CD4-positive, alpha-beta T cell (primary cell): ENCODE data around the gene MAGI1. TPM values are rescaled to one million over a fixed set of nuclear protein-coding genes. Genes with fewer than 3 reads are reported as not detected.

Experiments used
- ATAC-seq: fragments of 200-7000 bp; cut with Tn5 transposase; one replicate; pipeline ENCODE4 v1.10.0; 2022; ENCODE audit warnings: mild to moderate bottlenecking; ENCODE audit not compliant: poor library complexity
- CTCF ChIA-PET: fragments of 350-600 bp; sonication (Branson Sonifier 250); formaldehyde crosslinking; loops from one replicate; lab custom pipeline; 2021; ENCODE audit warnings: antibody characterized with exemption, inconsistent platforms; lab: Charles Lee
- POLR2A ChIA-PET: fragments of 350-600 bp; sonication (Branson Sonifier 250); formaldehyde crosslinking; loops from one replicate; lab custom pipeline; 2021; ENCODE audit warnings: antibody characterized with exemption, inconsistent platforms; lab: Charles Lee
- DNase-seq, 14 experiments: peaks; one replicate each; pipeline ENCODE4 v3.0.0-alpha.2; 2013 to 2020; ENCODE audit warnings: mixed read lengths in 2 of 14
- H3K27ac ChIP-seq, 2 donors: one replicate each; pipeline versions ENCODE4 v1.5.1 to v1.7.0; 2013; ENCODE audit warnings: low read length in 2 of 2, low read depth in 1 of 2, mild to moderate bottlenecking in 1 of 2
- H3K27me3 ChIP-seq, 2 experiments: 1 replicate in 1 of 2; 2 replicates in 1 of 2; pipeline versions ENCODE4 v1.6.1 to v1.7.0; 2013; ENCODE audit warnings: low read length in 2 of 2, control low read depth in 1 of 2, mild to moderate bottlenecking in 1 of 2, moderate library complexity in 1 of 2; ENCODE audit not compliant: insufficient read depth in 2 of 2, control insufficient read depth in 1 of 2
- H3K36me3 ChIP-seq: one replicate; pipeline ENCODE4 v1.6.1; 2013; ENCODE audit warnings: low read length, control low read depth; ENCODE audit not compliant: insufficient read depth
- H3K4me1 ChIP-seq: one replicate; pipeline ENCODE4 v1.6.1; 2013; ENCODE audit warnings: low read length, control low read depth; ENCODE audit not compliant: insufficient read depth
- H3K4me3 ChIP-seq: one replicate; pipeline ENCODE4 v1.5.1; 2013; ENCODE audit warnings: mild to moderate bottlenecking, low read length, moderate library complexity
- H3K9me3 ChIP-seq, 2 experiments: 1 replicate in 1 of 2; 2 replicates in 1 of 2; pipeline versions ENCODE4 v1.6.1 to v1.7.0; 2013; ENCODE audit warnings: low read length in 2 of 2, mild to moderate bottlenecking in 2 of 2, control low read depth in 1 of 2, moderate library complexity in 1 of 2; ENCODE audit not compliant: control insufficient read depth in 1 of 2, insufficient read depth in 1 of 2
- H3K27ac Mint-ChIP-seq: one replicate; pipeline ENCODE4 v1.8.0; 2020; ENCODE audit warnings: mixed read lengths
- H3K27me3 Mint-ChIP-seq: one replicate; pipeline ENCODE4 v1.8.0; 2021; ENCODE audit warnings: mixed read lengths
- H3K36me3 Mint-ChIP-seq: one replicate; pipeline ENCODE4 v1.8.0; 2021; ENCODE audit warnings: low read depth, mixed read lengths
- H3K4me1 Mint-ChIP-seq: one replicate; pipeline ENCODE4 v1.8.0; 2021; ENCODE audit warnings: low read depth, mixed read lengths
- H3K4me3 Mint-ChIP-seq: one replicate; pipeline ENCODE4 v1.8.0; 2020; ENCODE audit warnings: mild to moderate bottlenecking, mixed read lengths
- H3K9me3 Mint-ChIP-seq: one replicate; pipeline ENCODE4 v1.8.0; 2020; ENCODE audit warnings: mixed read lengths
- intact Hi-C, 2 experiments: fragments of 100-400 bp; cut with DNase I in 1 of 2; cut with micrococcal nuclease in 1 of 2; formaldehyde crosslinking; loops; one replicate each; pipeline versions ENCODE4 v1.15.1 to v1.9.0; 2023 to 2025; cut with DNase I, micrococcal nuclease
- total RNA-seq, 174 experiments: library from RNA in 2 of 174; stranded (reverse) in 2 of 174; gene quantifications; one replicate each; pipeline ENCODE4 v1.2.3 and lab custom pipeline; 2021 to 2026
- TF ChIP-seq, protein P1 (sequence below): fragments of 200-600 bp; IDR thresholded peaks from one replicate; pipeline ENCODE4 v1.8.0; 2022; ENCODE audit warnings: antibody characterized with exemption, mild to moderate bottlenecking

Gene MAGI1
- total RNA-seq, 2 experiments from 2014 or later: not detected

DNA sequence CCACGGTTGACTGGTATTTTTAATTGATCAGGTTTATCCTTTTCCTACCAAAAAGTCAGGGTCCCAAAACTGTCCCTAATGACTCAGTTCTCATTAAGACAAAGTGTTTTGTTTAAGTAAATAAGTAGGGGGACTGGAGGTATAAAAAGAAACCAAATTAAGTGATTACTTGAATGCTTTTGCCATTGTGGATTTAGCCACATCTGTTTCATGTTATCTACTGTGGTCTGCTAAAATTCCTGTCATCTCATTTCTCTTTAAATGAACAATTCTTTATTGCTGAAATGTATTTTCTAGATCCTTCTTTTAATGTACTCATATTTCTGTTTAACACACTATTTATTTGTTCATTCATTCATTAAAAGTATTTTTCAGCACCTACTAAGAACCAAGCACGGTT, 725.1 kb downstream of the MAGI1 start:
- intact Hi-C loops: no loop called here
- no peak overlapping the region for H3K27ac ChIP-seq
- no peaks in the 10 kb centered on the region for H3K27me3 Mint-ChIP-seq
- ChIA-PET CTCF (no interaction called here), POLR2A (no interaction called here)
- H3K4me1 ChIP-seq: no peaks in the 10 kb centered on the region
- ATAC-seq (no peak), DNase-seq (no peak)
- peaks cover 8% of the 10 kb centered on the region for H3K9me3 Mint-ChIP-seq
- no peaks in the 10 kb centered on the region for H3K4me1 Mint-ChIP-seq
- no peaks in the 10 kb centered on the region for H3K9me3 ChIP-seq
- no peaks in the 10 kb centered on the region for H3K36me3 ChIP-seq
- no peak overlapping the region for H3K4me3 Mint-ChIP-seq
- no peak overlapping the region for H3K4me3 ChIP-seq
- TF ChIP-seq, protein P1, sequence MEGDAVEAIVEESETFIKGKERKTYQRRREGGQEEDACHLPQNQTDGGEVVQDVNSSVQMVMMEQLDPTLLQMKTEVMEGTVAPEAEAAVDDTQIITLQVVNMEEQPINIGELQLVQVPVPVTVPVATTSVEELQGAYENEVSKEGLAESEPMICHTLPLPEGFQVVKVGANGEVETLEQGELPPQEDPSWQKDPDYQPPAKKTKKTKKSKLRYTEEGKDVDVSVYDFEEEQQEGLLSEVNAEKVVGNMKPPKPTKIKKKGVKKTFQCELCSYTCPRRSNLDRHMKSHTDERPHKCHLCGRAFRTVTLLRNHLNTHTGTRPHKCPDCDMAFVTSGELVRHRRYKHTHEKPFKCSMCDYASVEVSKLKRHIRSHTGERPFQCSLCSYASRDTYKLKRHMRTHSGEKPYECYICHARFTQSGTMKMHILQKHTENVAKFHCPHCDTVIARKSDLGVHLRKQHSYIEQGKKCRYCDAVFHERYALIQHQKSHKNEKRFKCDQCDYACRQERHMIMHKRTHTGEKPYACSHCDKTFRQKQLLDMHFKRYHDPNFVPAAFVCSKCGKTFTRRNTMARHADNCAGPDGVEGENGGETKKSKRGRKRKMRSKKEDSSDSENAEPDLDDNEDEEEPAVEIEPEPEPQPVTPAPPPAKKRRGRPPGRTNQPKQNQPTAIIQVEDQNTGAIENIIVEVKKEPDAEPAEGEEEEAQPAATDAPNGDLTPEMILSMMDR: no peak
- H3K36me3 Mint-ChIP-seq: no peaks in the 10 kb centered on the region
- H3K27ac Mint-ChIP-seq: no peak overlapping the region
- H3K27me3 ChIP-seq: no peaks in the 10 kb centered on the region

- peaks cover 0 to 7% of the 10 kb centered on the region in 2 experiments for H3K9me3 ChIP-seq
- Mint-ChIP-seq H3K27ac (no peak overlapping the region), H3K4me3 (no peak overlapping the region), H3K9me3 (no peaks in the 10 kb centered on the region), H3K36me3 (no peaks in the 10 kb centered on the region), H3K27me3 (no peaks in the 10 kb centered on the region), H3K4me1 (no peaks in the 10 kb centered on the region)
- H3K4me3 ChIP-seq: no peak overlapping the region
- H3K4me1 ChIP-seq: no peaks in the 10 kb centered on the region
- intact Hi-C loops: no loop called here
- ChIA-PET CTCF (no interaction called here), POLR2A (no interaction called here)
- H3K27ac ChIP-seq: no peak overlapping the region
- ATAC-seq (no peak), DNase-seq (no peak)
- H3K36me3 ChIP-seq: no peaks in the 10 kb centered on the region
- TF ChIP-seq, protein P1: no peak
- H3K27me3 ChIP-seq: no peaks in the 10 kb centered on the region
These were observed 732.9 kb downstream of the MAGI1 start for GRCh38 chr3:65305836-65306235.

Other genes starting within 250 kb of the MAGI1 start
- 10 to 100 TPM; 26.9 to 30.2 TPM for gene SLC25A26, start 182.1 kb upstream of the MAGI1 start, total RNA-seq